Measurements from ENCODE around the gene NKD2.

NKD2 gene

DNA sequence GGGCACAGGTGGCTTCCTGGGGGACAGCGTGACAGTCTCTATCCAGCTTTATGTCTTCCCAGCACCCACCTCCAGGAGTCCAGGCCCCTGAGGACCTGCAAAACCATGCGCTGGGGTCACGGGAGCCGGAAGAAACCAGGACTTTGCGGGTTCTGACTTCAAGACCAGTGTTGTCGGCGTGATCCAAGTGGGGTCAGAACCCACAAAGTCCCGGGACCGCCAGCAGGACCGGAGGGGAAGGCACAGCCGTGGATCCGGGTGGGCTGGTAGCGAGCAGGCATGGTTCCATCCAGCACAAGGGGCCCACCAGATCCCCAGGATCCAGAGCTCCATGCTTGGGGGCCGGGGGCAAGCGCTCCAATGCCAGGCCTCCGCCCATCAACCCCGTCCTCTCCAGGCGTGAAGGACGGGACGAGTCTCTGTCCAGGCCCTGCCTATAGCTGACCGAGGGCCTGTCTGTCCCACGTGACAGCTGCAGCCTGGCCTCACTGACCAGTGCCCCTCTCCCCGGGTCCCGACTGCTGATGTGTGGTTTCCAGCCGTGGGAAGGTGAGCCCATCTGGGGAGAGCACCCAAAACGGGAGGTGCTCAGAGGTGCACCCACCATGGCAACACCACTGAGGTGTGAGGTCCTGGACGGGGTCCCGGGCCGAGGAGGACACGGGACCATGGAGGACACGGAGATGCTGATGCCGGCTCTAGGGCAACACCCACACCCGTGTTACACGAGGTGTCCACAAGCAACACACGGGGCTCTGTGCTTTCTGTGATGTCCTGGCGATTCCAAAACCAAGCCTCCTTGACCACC is 54.4 kb downstream of the NKD2 start:
- Mint-ChIP-seq H3K27ac (no peak overlapping the region), H3K9me3 (no peaks in the 10 kb centered on the region), H3K4me1 (no peaks in the 10 kb centered on the region), H3K4me3 (no peak overlapping the region), H3K27me3 (no peaks in the 10 kb centered on the region), H3K36me3 (ENCODE audit: low read depth) (no peaks in the 10 kb centered on the region)
- DNase-seq, result no peak
- ATAC-seq, result no peak

DNA sequence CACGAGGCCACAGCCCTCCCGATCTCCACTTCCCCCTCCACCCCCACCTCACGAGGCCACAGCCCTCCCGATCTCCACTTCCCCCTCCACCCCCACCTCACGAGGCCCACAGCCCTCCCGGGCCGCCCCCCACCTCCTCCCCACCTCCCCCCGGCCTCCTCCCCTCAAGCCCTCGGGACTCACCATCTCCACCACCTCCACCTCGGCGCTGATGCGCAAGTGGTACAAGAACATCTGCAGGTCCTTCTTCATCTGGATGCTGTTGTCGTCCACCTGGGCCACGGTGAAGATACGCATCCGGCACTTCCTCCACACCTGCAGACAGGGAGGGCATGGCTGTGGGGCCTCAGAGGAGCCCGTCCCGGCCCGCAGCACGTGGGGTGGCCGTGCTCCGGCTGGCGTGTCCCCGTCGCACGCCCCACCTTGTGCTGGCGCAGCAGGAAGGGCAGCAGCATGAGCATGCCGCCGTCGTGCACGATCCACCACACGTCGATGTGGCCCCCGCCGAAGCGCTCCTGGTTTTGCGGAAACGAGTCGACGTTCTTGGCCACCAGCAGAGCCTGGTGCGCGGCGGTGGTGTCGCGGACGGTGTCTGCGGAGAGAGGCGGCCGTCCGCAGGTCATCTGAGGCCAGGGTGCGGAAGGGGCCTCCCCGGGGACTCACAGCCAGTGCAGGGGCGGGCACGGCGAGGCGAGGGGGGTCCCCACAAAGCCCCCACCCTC is 55.2 kb downstream of the NKD2 start:
- no peak overlapping the region for H3K4me3 Mint-ChIP-seq
- H3K36me3 Mint-ChIP-seq (ENCODE audit: low read depth), result no peaks in the 10 kb centered on the region
- ATAC-seq (no peak), DNase-seq (no peak)
- H3K27me3 Mint-ChIP-seq, result no peaks in the 10 kb centered on the region
- no peak overlapping the region for H3K27ac Mint-ChIP-seq
- H3K9me3 Mint-ChIP-seq, result no peaks in the 10 kb centered on the region
- H3K4me1 Mint-ChIP-seq, result no peaks in the 10 kb centered on the region

DNA sequence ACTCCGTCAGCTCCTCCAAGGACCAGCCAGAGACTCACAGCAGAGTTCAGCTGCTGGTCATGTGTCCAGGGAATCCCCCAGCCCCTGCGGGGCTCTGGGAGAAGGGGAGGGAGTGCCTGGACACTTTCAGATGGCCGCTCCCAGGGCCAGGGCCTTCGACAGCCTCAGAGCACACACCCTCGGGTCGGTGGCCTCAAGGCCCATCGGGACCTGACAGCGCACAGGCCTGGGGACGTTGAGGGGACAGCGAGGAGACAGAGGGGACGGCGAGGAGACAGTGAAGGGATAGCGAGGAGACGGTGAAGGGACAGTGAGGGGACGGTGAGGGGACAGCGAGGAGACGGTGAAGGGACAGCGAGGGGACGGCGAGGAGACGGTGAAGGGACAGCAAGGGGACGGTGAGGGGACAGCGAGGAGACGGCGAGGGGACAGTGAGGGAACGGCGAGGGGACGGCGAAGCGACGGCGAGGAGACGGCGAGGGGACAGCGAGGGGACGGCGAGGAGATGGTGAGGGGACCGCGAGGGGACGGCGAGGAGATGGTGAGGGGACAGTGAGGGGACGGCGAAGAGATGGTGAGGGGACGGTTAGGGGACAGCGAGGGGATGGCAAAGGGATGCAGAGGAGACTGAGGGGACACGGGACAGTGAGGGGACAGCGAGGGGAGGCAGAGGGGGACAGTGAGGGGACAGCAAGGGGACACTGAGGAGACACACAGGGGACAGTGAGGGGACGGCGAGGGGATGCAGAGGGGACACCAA is 56.0 kb downstream of the NKD2 start:
- Mint-ChIP-seq H3K27ac (no peak overlapping the region), H3K9me3 (no peaks in the 10 kb centered on the region), H3K4me3 (no peak overlapping the region), H3K27me3 (no peaks in the 10 kb centered on the region), H3K36me3 (ENCODE audit: low read depth) (no peaks in the 10 kb centered on the region), H3K4me1 (no peaks in the 10 kb centered on the region)
- DNase-seq (no peak), ATAC-seq (no peak)

DNA sequence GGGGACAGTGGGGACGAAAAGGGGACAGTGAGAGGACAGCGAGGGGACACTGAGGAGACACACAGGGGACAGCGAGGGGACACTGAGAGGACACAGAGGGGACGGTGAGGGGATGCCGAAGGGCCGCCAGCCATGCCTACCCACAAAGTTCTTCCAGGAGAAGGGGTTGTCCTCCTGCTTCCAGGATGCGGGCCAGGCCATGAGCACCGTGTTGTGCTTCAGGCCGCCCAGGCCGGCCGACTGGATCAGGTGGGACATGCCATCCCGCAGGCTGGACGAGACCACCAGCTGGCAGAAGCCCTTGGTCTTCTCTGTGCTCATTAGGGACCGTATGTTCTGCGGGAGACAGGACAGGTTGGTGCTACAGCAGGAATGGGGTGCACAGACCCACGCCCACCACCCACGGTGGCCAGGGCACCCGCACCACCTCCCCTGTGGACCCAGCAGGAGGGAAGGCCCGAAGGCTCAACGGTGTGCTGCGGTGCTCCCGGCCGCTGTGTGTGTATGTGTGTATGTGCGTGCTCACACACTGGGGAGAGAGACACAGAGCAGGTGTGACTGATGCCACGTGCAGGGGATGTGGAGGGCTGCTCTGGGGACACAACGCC is 56.6 kb downstream of the NKD2 start:
- no peaks in the 10 kb centered on the region for H3K36me3 Mint-ChIP-seq (ENCODE audit: low read depth)
- DNase-seq, result no peak
- H3K27ac Mint-ChIP-seq, result no peak overlapping the region
- no peak for ATAC-seq
- no peak overlapping the region for H3K4me3 Mint-ChIP-seq
- no peaks in the 10 kb centered on the region for H3K4me1 Mint-ChIP-seq
- no peaks in the 10 kb centered on the region for H3K27me3 Mint-ChIP-seq
- no peaks in the 10 kb centered on the region for H3K9me3 Mint-ChIP-seq

DNA sequence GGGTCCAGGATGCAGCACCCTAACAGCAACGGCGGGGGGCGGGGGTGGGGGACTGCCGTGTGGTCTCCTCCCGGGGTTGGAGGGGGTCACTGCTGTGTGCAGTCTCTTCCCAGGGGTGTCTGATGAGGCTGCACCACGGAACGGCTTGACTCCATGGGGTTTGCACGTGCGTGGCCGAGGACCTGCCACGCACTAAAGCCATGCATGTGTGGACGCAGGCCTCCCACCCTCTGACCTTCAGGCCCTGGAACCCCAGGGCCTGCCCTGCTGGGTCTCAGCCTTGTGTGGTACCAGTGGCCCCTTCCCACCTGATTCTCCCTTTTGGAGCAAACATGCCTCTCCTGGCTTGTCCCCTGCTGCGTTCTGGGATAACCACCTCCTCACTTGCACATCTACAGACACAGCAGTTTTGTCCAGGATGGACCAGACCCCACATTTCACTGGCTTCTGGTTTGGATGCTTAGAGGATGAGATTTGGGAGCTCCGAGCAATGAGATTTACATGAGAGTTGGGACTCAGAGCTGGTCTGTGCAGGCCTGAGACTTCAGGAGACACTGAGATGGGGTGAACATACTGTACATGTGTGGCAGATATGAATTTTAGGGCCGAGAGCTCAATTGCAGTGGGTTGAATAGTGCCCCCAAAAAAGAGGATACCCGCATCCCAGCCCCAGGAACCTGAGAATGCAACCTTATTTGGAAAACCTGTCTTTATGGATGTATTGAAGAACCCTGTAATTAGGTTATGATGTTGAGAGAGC is 57.5 kb downstream of the NKD2 start:
- no peaks in the 10 kb centered on the region for H3K36me3 Mint-ChIP-seq (ENCODE audit: low read depth)
- no peaks in the 10 kb centered on the region for H3K4me1 Mint-ChIP-seq
- no peak for ATAC-seq
- H3K9me3 Mint-ChIP-seq, result no peaks in the 10 kb centered on the region
- H3K27me3 Mint-ChIP-seq, result no peaks in the 10 kb centered on the region
- no peak overlapping the region for H3K27ac Mint-ChIP-seq
- no peak for DNase-seq
- H3K4me3 Mint-ChIP-seq, result no peak overlapping the region

DNA sequence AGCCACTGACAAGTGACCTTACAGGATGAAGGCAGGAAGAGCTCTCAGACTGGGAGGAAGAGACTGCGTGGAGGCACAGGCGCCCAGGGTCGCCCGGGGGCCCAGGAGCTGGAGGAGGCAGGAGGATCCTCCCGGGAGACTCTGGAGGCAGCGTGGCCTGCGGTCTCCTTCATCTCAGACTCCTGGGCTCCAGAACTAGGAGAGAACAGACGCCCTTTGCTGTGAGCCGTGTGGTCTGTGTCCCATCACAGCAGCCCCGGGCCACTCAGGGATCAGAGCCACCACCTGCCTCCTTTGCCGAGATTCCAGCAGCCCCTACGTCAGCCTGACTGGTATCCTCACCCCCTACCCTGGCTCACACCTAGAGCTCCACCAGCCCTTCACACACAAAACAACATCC is 58.1 kb downstream of the NKD2 start:
- H3K4me1 Mint-ChIP-seq, result no peaks in the 10 kb centered on the region
- no peak overlapping the region for H3K4me3 Mint-ChIP-seq
- ATAC-seq (no peak), DNase-seq (no peak)
- no peak overlapping the region for H3K27ac Mint-ChIP-seq
- H3K9me3 Mint-ChIP-seq, result no peaks in the 10 kb centered on the region
- H3K27me3 Mint-ChIP-seq, result no peaks in the 10 kb centered on the region
- H3K36me3 Mint-ChIP-seq (ENCODE audit: low read depth), result no peaks in the 10 kb centered on the region

DNA sequence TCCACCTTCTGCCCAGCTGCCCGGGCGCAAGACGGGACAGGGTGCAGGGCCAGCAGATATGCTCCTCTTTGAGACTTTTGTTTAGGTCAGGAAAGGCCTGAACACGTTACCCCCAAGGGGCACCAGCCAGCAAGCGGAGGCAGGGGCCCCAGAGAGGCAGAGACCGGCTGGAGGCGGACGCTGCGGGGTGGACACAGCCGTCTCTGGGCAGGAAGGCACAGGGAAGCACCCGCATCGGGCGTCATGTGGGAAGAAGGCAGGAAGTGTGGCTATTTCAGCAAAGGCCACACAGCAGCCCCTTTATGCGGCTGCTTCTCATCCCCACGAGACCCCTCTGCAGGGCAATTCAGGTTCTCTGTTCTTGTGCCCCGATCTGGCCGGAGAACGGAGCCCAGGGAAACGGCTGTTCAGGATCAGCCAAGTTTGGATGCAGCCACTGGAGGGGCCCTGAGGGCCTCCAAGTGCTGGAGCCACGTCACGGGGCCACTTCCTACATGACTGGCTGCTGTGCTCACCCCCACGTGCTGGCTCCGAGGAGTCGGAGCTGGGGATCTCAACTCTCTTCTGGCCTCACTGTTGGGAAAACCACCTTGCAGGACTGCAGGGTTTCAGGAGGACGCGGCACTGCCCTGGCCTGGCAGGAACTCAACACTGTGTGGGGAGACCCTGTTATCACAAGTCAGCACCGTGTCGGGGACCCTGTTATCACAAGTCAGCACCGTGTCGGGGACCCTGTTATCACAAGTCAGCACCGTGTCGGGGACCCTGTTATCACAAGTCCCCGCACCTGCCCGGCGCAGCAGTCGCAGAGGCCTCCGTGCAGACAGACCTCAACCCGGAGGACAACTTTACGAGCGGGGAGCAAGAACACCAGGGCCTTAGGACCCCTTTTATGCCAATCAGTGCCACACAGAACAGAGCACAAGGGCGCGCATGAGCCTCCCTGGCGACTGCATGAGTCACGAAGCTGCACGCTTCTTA is 58.8 kb downstream of the NKD2 start:
- Mint-ChIP-seq H3K27me3 (no peaks in the 10 kb centered on the region), H3K4me1 (no peaks in the 10 kb centered on the region), H3K36me3 (ENCODE audit: low read depth) (no peaks in the 10 kb centered on the region), H3K4me3 (no peak overlapping the region), H3K27ac (no peak overlapping the region), H3K9me3 (no peaks in the 10 kb centered on the region)
- DNase-seq (no peak), ATAC-seq (peak; percentile 17)

DNA sequence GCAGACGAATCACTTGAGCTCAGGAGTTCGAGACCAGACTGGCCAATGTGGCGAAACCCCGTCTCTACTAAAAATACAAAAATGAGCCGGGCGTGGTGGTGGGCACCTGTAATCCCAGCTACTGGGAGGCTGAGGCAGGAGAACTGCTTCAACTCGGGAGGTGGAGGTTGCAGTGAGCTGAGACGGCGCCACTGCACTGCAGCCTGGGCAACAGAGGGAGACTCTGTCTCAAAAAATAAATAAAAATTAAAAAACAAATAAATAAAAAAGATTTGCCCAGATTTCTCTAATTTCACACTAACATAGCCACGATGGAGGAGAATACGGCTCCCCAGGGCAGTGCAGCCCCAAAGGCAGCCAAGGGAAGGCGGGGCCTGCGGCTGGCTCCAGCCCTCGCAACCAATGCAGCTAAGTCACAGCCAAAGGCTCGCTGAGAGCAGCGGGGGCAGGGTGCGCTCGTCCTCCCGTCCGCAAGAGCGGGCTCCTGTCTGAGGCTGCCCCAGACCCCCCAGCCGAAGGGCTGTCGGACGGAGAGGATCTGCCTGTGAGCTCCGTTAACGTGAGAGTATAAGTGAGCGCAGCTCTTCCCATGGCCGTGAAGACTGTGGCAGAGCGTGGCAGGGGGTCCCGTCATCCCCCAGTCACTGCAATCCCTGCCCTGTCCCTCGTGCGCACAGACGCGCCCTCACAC is 59.7 kb downstream of the NKD2 start:
- DNase-seq, result no peak
- Mint-ChIP-seq H3K9me3 (no peaks in the 10 kb centered on the region), H3K4me1 (no peaks in the 10 kb centered on the region), H3K27me3 (no peaks in the 10 kb centered on the region), H3K4me3 (no peak overlapping the region), H3K27ac (no peak overlapping the region), H3K36me3 (ENCODE audit: low read depth) (no peaks in the 10 kb centered on the region)
- ATAC-seq, result no peak

DNA sequence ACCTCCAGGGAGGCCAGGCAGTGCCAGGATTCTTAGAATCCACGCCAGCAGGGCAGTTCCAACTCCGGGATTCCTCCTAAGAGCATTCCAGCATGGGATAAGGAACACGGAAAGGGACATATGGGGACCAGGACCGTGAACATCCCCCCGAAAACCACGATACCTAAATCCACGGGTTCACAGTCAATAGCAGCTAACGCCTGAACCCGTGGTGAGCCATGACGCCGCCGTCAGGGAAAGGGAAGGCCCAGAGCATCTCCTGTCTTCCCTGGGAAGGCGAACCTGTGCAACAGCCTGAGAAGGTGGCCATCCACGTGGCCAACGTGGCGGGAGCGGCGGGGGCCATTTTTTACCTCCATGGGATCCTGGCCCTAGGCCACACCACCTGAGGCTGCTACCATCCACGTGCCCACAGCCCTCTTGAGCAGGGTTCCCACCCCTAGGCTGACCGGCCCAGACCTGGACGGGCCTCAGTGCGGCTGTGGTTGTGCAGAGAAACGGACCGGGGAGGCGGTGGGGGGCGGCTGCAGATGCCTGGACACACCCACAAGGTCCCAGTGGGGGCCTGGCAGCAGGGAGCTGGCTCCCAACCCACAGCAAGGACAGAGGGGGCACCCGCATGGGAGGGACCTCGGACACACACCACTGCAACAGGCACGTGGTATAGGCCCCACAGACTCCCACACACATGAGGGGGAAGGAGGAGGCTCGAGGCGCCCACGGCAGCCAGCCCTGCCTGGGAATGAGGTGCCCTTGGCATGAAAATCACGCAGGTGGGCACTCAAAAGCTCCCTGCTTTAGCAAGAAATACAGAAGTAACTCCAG is 60.5 kb downstream of the NKD2 start:
- no peak for ATAC-seq
- no peak overlapping the region for H3K4me3 Mint-ChIP-seq
- no peaks in the 10 kb centered on the region for H3K27me3 Mint-ChIP-seq

DNA sequence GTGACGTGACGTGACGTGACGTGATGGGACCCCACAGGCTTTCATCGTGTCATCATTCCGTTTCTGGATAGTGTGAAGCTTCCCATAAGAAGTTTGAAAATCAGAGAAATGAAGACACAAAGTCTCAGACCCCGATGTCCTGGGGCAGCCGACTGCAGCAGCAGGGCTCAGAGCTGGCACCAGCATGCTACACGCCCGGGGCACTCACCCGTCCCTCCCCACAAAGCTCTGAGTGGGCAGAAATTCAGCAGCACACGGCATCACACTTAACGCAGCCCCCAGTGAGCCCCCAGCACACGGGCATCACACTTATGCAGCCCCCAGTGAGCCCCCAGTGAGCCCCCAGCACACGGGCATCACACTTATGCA is 61.1 kb downstream of the NKD2 start:
- Mint-ChIP-seq H3K4me1 (no peaks in the 10 kb centered on the region), H3K27ac (no peak overlapping the region), H3K27me3 (no peaks in the 10 kb centered on the region), H3K36me3 (ENCODE audit: low read depth) (no peaks in the 10 kb centered on the region), H3K4me3 (no peak overlapping the region), H3K9me3 (no peaks in the 10 kb centered on the region)
- DNase-seq (no peak), ATAC-seq (no peak)

More for the DNA sequence above, 60.5 kb downstream of the NKD2 start:
- Mint-ChIP-seq H3K36me3 (ENCODE audit: low read depth) (no peaks in the 10 kb centered on the region), H3K9me3 (no peaks in the 10 kb centered on the region), H3K4me1 (no peaks in the 10 kb centered on the region), H3K27ac (no peak overlapping the region)
- no peak for DNase-seq

DNA sequence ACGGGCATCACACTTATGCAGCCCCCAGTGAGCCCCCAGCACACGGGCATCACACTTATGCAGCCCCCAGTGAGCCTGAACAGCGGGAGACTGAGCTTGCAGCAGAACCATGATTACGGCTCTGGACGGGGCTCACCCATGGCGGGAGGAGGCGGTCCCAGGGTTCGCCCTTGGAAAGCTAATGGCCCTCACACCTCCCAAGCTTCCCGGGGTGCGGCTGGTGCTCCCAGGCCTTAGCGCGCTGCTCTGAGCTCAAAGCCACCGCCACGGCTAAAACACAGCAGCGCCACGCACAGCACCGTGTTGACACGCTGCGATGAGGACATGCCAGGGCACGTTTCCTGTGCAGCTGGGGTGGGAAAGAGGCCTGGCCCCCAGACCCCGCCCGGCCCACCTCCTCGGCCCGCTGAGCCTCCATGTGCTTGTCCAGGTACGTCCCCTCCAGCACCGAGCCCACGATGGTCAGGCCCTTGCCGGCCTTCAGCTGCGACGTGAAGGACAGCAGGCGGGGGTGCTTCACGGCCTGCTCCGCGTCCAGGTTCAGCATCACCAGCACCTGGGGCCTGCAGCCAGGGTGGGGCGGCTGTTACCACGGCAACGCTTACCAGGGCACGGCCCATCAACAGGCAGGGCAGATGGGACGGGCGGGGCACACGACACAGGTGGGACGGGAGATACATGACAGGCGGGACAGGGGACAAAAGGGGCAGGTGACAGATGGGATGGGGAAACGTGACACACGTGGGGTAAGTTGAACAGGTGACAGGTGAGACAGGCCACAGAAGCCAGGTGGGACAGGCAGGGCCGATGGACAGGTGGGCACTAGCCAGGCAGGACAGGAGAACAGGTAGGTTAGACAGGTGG is 64.9 kb downstream of the NKD2 start:
- Mint-ChIP-seq H3K4me1 (no peaks in the 10 kb centered on the region), H3K27ac (no peak overlapping the region)

More for the DNA sequence above, 64.9 kb downstream of the NKD2 start:
- no peaks in the 10 kb centered on the region for H3K9me3 Mint-ChIP-seq
- H3K36me3 Mint-ChIP-seq (ENCODE audit: low read depth), result no peaks in the 10 kb centered on the region
- H3K27me3 Mint-ChIP-seq, result no peaks in the 10 kb centered on the region
- ATAC-seq (no peak), DNase-seq (no peak)
- no peak overlapping the region for H3K4me3 Mint-ChIP-seq
